Middle frontal gyrus (tissue), 1 donor: ENCODE measurements around the gene IL27RA.
"Not testable (repeated sequence)": the region's sequence is repeated elsewhere in the genome, so short reads cannot be mapped to it uniquely, and the experiment has no call there.

Experiments used
- DNase-seq: peaks from one replicate; pipeline ENCODE4 v3.0.0-alpha.2; 2015; ENCODE audit warnings: low spot score; ENCODE audit errors: extremely low spot score

The IL27RA gene

DNA sequence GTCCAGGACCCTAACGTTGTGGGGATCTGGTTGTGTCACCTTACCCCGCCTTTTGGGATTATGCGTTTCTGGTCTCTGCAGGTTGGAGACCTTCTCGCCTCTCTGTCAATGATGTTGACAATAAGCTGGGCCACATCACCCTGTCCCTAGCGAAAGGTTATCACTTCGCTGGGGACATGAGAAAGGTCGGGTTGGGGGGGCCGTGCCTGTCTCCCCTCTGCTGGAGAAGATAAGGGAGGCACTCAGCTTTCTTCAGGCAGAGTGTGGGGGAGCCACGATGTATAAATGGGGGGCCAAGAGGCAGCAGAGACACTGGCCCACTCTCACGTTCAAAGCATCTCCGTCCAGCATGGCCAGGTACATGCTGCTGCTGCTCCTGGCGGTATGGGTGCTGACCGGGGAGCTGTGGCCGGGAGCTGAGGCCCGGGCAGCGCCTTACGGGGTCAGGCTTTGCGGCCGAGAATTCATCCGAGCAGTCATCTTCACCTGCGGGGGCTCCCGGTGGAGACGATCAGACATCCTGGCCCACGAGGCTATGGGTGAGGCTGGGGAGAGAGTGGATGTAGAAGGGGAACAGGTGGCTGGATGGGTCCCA lies 3.6 kb upstream of the IL27RA start, which contains the start of gene RLN3:
Gene RLN3 (plus strand): TSS at position 293 of the 595 bp plus-strand sequence. CDS start 57 bp downstream, at position 350.
- DNase-seq = no peak

- no peak for DNase-seq
These were observed 2.7 kb upstream of the IL27RA start for GRCh38 chr19:14028901-14029300.

DNA sequence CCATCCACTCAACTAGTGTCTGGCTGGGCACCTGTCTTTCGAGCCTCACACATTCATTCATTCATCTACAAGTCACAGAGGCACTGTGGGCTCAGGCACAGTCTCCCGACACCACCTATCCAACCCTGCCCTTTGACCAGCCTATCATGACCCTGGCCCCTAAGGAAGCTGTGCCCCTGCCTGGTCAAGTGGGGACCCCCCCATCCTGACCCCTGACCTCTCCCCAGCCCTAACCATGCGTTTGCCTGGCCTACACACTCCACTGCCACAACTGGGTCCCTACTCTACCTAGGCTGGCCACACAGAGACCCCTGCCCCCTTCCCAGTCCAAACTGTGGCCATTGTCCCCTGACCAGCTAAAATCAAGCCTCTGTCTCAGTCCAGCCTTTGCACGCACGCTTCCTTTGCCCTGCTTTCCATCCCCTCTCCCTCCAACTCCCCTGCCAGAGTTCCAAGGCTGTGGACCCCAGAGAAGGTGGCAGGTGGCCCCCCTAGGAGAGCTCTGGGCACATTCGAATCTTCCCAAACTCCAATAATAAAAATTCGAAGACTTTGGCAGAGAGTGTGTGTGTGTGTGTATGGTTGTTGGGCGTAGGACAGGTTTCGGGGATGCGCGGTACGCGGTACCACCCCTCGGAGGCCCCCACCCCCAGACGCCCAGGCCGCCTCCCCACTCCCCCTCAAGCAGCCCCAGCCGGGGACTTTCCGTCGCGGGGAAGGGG lies 404 bp upstream of the IL27RA start:
- no peak for DNase-seq

DNA sequence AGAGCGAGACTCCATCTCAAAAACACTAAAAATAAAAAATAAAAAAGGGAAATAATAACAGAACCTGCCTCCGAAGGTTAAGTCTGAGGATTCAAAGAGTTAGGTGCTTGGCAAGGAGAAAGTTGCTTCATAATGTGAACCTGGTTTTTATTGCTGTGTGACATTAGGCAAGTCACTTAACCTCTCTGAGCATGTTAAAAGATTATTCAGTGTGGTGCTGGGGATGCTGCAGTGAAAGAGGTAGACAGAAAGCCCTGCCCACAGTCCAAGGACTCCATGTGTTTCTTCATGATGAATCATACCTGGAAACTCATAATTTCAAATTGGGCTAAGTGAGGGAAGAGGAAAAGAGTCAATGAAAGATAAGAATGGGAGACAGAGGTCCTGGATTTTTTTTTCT lies 2.4 kb downstream of the IL27RA start:
- no peak for DNase-seq

DNA sequence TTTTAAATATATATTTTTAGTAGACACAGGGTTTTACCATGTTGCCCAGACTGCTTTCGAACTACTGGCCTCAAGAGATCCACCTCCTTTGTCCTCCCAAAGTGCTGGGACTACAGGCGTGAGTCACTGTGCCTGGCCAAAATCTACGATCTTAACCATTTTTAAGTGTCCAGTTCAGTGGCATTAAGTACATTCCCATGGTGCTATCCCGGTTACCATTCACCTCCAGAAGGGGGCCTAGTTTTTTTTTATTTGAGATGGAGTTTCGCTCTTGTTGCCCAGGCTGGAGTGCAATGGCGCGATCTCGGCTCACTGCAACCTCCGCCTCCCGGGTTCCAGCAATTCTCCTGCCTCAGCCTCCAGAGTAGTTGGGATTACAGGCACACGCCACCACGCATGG lies 3.6 kb downstream of the IL27RA start:
- not testable (repeated sequence) for DNase-seq

DNA sequence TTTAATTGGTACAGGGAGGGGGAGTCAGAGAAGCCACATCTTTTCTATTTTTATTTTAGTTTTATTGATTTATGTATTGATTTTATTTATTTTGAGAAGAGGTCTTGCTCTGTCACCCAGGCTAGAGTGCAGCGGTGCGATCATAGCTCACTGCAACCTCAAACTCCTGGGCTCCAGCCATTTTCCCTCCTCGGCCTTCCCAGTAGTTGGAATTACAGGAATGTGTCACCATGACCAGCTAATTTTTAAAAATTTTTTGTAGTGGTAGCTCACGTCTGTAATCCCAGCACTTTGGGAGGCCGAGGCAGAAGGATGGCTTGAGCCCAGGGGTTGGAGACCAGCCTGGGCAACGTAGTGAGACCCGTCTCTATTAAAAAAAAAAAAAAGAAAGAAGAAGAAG lies 4.1 kb downstream of the IL27RA start:
- no peak for DNase-seq

DNA sequence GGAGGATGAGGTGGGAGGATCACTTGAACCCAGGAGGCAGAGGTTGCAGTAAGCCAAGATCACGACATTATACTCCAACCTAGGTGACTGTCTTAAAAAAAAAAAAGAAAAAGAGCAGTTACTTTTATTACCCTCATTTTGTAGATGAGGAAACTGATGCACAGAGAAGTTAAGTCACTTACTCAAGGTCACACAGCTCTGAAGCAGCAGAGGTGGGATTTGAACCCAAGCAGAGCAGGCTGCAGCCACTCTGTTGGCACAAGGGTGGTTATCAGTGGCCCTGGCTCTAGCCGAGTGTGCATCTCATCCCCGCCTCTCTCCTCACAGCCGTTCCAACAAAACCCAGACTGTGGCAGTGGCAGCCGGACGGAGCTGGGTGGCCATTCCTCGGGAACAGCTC lies 7.6 kb downstream of the IL27RA start:
- no peak for DNase-seq

- not testable (repeated sequence) for DNase-seq
These were observed 11.4 kb downstream of the IL27RA start for GRCh38 chr19:14042659-14043608.

GRCh38 chr19:14047866-14048265 lies 16.3 kb downstream of the IL27RA start:
- not testable (repeated sequence) for DNase-seq

DNA sequence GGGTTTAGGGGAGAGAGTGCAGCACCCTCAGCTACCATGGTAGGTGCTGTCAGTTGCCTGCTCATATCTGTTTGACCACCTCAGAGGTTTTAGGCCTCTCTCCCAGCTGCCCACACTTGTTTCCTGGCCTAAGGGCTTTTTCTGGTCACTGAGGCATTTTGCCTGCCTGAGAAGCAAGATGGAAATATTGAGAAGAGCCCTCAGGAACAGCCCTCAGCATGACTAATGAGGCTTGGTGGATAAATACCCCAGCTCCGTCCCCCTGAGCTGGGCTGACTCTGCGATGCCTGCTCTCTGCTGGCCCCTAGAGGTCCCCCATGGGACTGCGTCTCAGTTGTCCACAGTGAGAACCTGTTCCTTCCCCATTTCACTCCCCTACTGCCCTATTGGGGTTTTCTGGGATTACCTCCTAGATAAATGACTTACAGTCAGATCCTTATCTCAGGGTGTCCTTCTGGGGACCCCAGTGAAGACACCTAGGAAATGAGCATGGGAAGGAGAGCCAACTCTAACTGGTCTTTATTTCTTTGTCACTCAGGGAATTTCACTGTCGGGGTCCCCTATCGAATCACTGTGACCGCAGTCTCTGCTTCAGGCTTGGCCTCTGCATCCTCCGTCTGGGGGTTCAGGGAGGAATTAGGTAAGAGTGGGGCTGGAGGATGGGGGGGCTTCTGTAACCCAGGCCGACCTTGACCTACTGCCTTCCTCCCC lies 17.0 kb downstream of the IL27RA start:
- DNase-seq = no peak

GRCh38 chr19:14050512-14050911 lies 18.9 kb downstream of the IL27RA start:
- DNase-seq = no peak

DNA sequence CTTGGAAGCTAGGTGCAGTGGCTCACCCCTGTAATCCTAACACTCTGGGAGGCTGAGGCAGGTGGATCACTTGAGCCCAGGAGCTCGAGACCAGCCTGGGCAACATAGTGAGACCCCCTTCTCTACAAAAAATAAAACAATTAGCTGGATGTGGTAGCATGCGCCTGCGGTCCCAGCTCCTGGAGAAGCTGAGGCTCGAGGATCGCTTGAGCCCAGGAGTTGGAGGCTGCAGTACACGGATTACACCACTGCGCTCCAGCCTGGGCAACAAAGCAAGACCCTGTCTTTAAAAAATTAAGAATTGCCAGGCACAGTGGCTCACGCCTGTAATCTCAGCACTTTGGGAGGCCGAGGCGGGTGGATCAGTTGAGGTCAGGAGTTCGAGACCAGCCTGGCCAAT lies 19.4 kb downstream of the IL27RA start:
- not testable (repeated sequence) for DNase-seq

DNA sequence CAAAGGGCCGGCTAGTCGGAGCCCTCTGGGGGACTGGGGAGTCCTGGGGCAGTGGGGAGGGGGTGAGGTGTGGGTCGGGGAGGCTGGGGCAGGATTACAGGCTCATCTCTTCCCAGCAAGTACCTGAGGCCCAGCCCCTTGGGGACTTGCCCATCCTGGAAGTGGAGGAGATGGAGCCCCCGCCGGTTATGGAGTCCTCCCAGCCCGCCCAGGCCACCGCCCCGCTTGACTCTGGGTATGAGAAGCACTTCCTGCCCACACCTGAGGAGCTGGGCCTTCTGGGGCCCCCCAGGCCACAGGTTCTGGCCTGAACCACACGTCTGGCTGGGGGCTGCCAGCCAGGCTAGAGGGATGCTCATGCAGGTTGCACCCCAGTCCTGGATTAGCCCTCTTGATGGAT lies 20.4 kb downstream of the IL27RA start:
- DNase-seq = no peak

DNA sequence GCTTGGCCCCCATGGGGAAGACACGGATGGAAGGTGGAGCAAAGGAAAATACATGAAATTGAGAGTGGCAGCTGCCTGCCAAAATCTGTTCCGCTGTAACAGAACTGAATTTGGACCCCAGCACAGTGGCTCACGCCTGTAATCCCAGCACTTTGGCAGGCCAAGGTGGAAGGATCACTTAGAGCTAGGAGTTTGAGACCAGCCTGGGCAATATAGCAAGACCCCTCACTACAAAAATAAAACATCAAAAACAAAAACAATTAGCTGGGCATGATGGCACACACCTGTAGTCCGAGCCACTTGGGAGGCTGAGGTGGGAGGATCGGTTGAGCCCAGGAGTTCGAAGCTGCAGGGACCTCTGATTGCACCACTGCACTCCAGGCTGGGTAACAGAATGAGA lies 20.9 kb downstream of the IL27RA start:
- DNase-seq = no peak

DNA sequence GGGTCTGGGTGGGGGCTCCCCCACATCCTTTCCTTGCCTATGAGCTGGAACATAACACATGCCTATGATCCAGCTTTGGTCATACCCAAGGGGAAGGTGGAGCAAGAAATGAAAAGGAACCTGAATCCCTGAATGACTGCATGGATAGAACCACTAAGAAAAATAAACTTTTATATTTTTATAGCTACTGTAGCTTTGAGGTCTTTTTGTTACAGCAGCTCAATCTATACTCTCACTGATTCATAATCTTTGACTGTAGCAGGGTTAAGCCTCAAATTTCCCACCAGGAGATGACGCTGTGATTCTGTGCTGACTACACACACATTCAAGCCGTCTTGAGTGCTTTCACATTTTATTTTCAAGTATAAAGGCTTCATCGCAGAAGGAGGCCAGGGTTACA lies 21.5 kb downstream of the IL27RA start:
- no peak for DNase-seq

DNA sequence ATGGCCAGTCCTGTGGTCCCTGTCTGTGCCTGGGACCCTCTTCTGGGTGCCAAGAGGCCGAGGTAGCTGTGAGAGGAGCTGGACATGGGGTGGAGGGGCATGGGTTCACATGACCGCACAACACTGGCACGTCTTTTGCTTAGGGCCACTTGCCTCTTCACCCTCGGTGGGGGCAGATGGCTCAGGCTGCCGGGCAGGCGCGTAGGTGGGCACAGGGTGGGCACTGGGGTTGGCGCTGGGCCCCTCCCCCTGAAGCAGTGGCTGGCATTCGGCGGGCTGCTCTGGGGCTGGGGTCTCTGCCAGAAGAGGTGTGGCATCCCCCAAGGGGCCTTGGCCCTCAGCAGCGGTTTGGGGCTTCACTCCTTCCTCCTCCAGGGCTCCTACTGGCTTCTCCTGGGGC lies 21.9 kb downstream of the IL27RA start:
- no peak for DNase-seq

GRCh38 chr19:14054099-14054498 lies 22.5 kb downstream of the IL27RA start:
- no peak for DNase-seq

DNA sequence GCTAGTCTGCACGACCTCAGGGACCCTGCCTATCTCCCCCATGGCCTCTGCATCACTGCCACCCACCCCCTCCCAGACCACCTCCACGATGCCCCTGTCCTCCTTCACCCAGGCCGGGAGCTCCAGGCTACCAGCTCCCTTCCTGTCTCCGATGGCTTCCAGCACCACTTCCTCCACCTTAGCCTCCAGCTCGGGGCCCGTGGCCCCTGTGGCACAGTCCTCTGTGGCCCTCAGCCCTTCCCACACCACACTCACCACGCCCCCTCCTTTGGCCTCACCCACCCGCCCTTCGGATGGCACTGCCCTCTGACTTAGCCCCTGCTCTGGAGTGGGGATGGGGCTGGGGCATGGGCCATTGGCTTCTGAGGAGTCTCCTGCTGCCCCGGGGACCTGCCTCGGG lies 23.2 kb downstream of the IL27RA start:
- no peak for DNase-seq

GRCh38 chr19:14055396-14055795 lies 23.8 kb downstream of the IL27RA start:
- no peak for DNase-seq

GRCh38 chr19:14056069-14056666 lies 24.6 kb downstream of the IL27RA start:
- no peak for DNase-seq
